Mesendoderm (in vitro differentiated cells): ENCODE data around the gene OAS3.
"Not testable (repeated sequence)": the region's sequence is repeated elsewhere in the genome, so short reads cannot be mapped to it uniquely, and the experiment has no call there.

Source experiments
- DNase-seq: peaks from one replicate; pipeline ENCODE4 v3.0.0; 2013
- H2AK5ac ChIP-seq: 2 replicates; pipeline ENCODE4 v1.6.1; 2013; ENCODE audit warnings: low read length, inconsistent platforms
- H2BK120ac ChIP-seq: 2 replicates; pipeline ENCODE4 v1.6.1; 2013; ENCODE audit warnings: low read depth, mild to moderate bottlenecking, low read length, moderate library complexity, mixed read lengths
- H2BK15ac ChIP-seq: replicated peaks from 2 replicates; pipeline ENCODE4 v1.6.1; 2013; ENCODE audit warnings: low read depth, mild to moderate bottlenecking, moderate library complexity
- H2BK5ac ChIP-seq: 2 replicates; pipeline ENCODE4 v1.6.1; 2013; ENCODE audit warnings: low read length, inconsistent platforms
- H3K18ac ChIP-seq: 2 replicates; pipeline ENCODE4 v1.6.1; 2013; ENCODE audit warnings: mild to moderate bottlenecking, low read length, mixed read lengths
- H3K23ac ChIP-seq: one replicate; pipeline ENCODE4 v1.6.1; 2013; ENCODE audit warnings: low read length
- H3K27ac ChIP-seq: 2 replicates; pipeline ENCODE4 v1.5.1; 2013; ENCODE audit warnings: low read depth, mild to moderate bottlenecking, inconsistent platforms, low read length, moderate library complexity
- H3K27me3 ChIP-seq: 2 replicates; pipeline ENCODE4 v1.6.1; 2013; ENCODE audit warnings: low read length, control low read depth, mild to moderate bottlenecking, inconsistent platforms; ENCODE audit not compliant: insufficient read depth, poor library complexity
- H3K36me3 ChIP-seq: 2 replicates; pipeline ENCODE4 v1.6.1; 2013; ENCODE audit warnings: low read length, inconsistent platforms; ENCODE audit not compliant: control insufficient read depth, insufficient read depth
- H3K4ac ChIP-seq: one replicate; pipeline ENCODE4 v1.6.1; 2013; ENCODE audit warnings: low read depth, mild to moderate bottlenecking, low read length, moderate library complexity
- H3K4me1 ChIP-seq: 2 replicates; pipeline ENCODE4 v1.6.1; 2013; ENCODE audit warnings: low read depth, low read length, inconsistent platforms; ENCODE audit not compliant: control insufficient read depth
- H3K4me2 ChIP-seq: 2 replicates; pipeline ENCODE4 v1.6.1; 2013; ENCODE audit warnings: low read length
- H3K4me3 ChIP-seq: 2 replicates; pipeline ENCODE4 v1.5.1; 2013; ENCODE audit warnings: mild to moderate bottlenecking, low read length
- H3K56ac ChIP-seq: one replicate; pipeline ENCODE4 v1.6.1; 2013; ENCODE audit warnings: low read length
- H3K79me1 ChIP-seq: 2 replicates; pipeline ENCODE4 v1.6.1; 2013; ENCODE audit warnings: low read length, inconsistent platforms
- H3K79me2 ChIP-seq: 2 replicates; pipeline ENCODE4 v1.6.1; 2013; ENCODE audit warnings: mild to moderate bottlenecking, low read length; ENCODE audit not compliant: control insufficient read depth, insufficient read depth
- H3K9ac ChIP-seq: 2 replicates; pipeline ENCODE4 v1.6.1; 2013; ENCODE audit warnings: low read length, inconsistent platforms
- H4K5ac ChIP-seq: one replicate; pipeline ENCODE4 v1.6.1; 2013; ENCODE audit warnings: low read length
- H4K8ac ChIP-seq: one replicate; pipeline ENCODE4 v1.6.1; 2013; ENCODE audit warnings: low read depth, mild to moderate bottlenecking, control low read depth, low read length, moderate library complexity
- WGBS: extraction: QIAGEN DNeasy Blood & Tissue Kit; methylation state at CpG from one replicate; pipeline ENCODE4 v1.1.7; 2013; ENCODE audit warnings: low lambda C conversion rate, missing lambda C conversion rate; ENCODE audit not compliant: insufficient coverage; ENCODE audit errors: extremely low coverage; 5-methylcytosine and 5-hydroxymethylcytosine counted together

Gene OAS3

GRCh38 chr12:112948806-112949205 lies 10.5 kb downstream of the OAS3 start:
- Histone ChIP-seq H3K4me3 (no peak overlapping the region), H3K79me1 (no peaks in the 10 kb centered on the region), H3K27ac (no peak overlapping the region), H3K79me2 (no peaks in the 10 kb centered on the region), H3K23ac (no peak overlapping the region), H3K4me2 (no peak overlapping the region), H3K4ac (no peak overlapping the region), H3K4me1 (no peaks in the 10 kb centered on the region), H3K27me3 (no peaks in the 10 kb centered on the region), H4K5ac (no peak overlapping the region), H2BK120ac (no peak overlapping the region), H3K36me3 (no peaks in the 10 kb centered on the region), H2BK5ac (no peak overlapping the region), H2AK5ac (no peak overlapping the region), H3K9ac (no peak overlapping the region), H3K56ac (no peak overlapping the region), H4K8ac (no peak overlapping the region), H2BK15ac (no peak overlapping the region), H3K18ac (no peak overlapping the region)
- DNase-seq, result no peak
- WGBS, result no CpG with 5 or more reads among the region's 7 CpGs

- Histone ChIP-seq H3K79me1 (no peaks in the 10 kb centered on the region), H3K27ac (no peak overlapping the region), H2AK5ac (no peak overlapping the region), H3K79me2 (no peaks in the 10 kb centered on the region), H3K4me1 (no peaks in the 10 kb centered on the region), H3K9ac (no peak overlapping the region), H3K4me3 (no peak overlapping the region), H4K8ac (no peak overlapping the region), H2BK5ac (no peak overlapping the region), H3K18ac (no peak overlapping the region), H3K27me3 (no peaks in the 10 kb centered on the region), H3K56ac (no peak overlapping the region), H3K23ac (no peak overlapping the region), H2BK15ac (no peak overlapping the region), H4K5ac (no peak overlapping the region), H3K4ac (no peak overlapping the region), H2BK120ac (no peak overlapping the region), H3K4me2 (no peak overlapping the region), H3K36me3 (no peaks in the 10 kb centered on the region)
- no CpG with 5 or more reads among the region's 11 CpGs for WGBS
- DNase-seq, result no peak
Measured at GRCh38 chr12:112950701-112951100, 12.4 kb downstream of the OAS3 start.

GRCh38 chr12:112957125-112957524 lies 18.9 kb downstream of the OAS3 start:
- H3K27ac ChIP-seq, H3K18ac ChIP-seq, H3K4me3 ChIP-seq: not testable (repeated sequence)

GRCh38 chr12:112961074-112961473 lies 22.8 kb downstream of the OAS3 start:
- no peak overlapping the region for H3K56ac ChIP-seq
- H4K5ac ChIP-seq, result no peak overlapping the region
- no peaks in the 10 kb centered on the region for H3K4me1 ChIP-seq
- H3K4me2 ChIP-seq, result no peak overlapping the region
- H3K9ac ChIP-seq, result no peak overlapping the region
- H2BK5ac ChIP-seq, result no peak overlapping the region
- no peak overlapping the region for H3K4me3 ChIP-seq
- no peak overlapping the region for H2BK120ac ChIP-seq
- H3K4ac ChIP-seq, result no peak overlapping the region
- H3K79me1 ChIP-seq, result no peaks in the 10 kb centered on the region
- no peak overlapping the region for H3K18ac ChIP-seq
- H3K36me3 ChIP-seq, result no peaks in the 10 kb centered on the region
- no peak overlapping the region for H2AK5ac ChIP-seq
- no peak overlapping the region for H2BK15ac ChIP-seq
- no peaks in the 10 kb centered on the region for H3K27me3 ChIP-seq
- no peak overlapping the region for H3K23ac ChIP-seq
- H3K79me2 ChIP-seq, result no peaks in the 10 kb centered on the region
- no peak overlapping the region for H3K27ac ChIP-seq
- DNase-seq, result no peak
- no peak overlapping the region for H4K8ac ChIP-seq
- WGBS, result no CpG with 5 or more reads among the region's 7 CpGs

More at GRCh38 chr12:112957125-112957524, 18.9 kb downstream of the OAS3 start:
- not testable (repeated sequence) for H4K8ac ChIP-seq, H3K56ac ChIP-seq, DNase-seq, H3K27me3 ChIP-seq, H2BK120ac ChIP-seq, H3K4ac ChIP-seq, H2AK5ac ChIP-seq, H3K4me2 ChIP-seq, H3K79me2 ChIP-seq, H4K5ac ChIP-seq, H2BK5ac ChIP-seq, H3K4me1 ChIP-seq, H2BK15ac ChIP-seq, H3K9ac ChIP-seq, H3K79me1 ChIP-seq, H3K36me3 ChIP-seq, H3K23ac ChIP-seq
- no CpG with 5 or more reads among the region's 4 CpGs for WGBS

GRCh38 chr12:112961536-112961935 lies 23.3 kb downstream of the OAS3 start:
- no peaks in the 10 kb centered on the region for H3K79me1 ChIP-seq
- H4K8ac ChIP-seq, result no peak overlapping the region
- no peak overlapping the region for H3K23ac ChIP-seq
- no peak overlapping the region for H3K56ac ChIP-seq
- no peak overlapping the region for H2BK5ac ChIP-seq
- H3K27ac ChIP-seq, result no peak overlapping the region
- no peak overlapping the region for H3K4ac ChIP-seq
- DNase-seq, result no peak
- H3K79me2 ChIP-seq, result no peaks in the 10 kb centered on the region
- H4K5ac ChIP-seq, result no peak overlapping the region
- H3K18ac ChIP-seq, result no peak overlapping the region
- no peak overlapping the region for H2BK15ac ChIP-seq
- H2AK5ac ChIP-seq, result no peak overlapping the region
- no peak overlapping the region for H2BK120ac ChIP-seq
- H3K4me3 ChIP-seq, result no peak overlapping the region
- H3K36me3 ChIP-seq, result no peaks in the 10 kb centered on the region
- no peak overlapping the region for H3K9ac ChIP-seq
- H3K4me1 ChIP-seq, result no peaks in the 10 kb centered on the region
- H3K27me3 ChIP-seq, result no peaks in the 10 kb centered on the region
- no peak overlapping the region for H3K4me2 ChIP-seq
- WGBS, result no CpG with 5 or more reads among the region's 4 CpGs

GRCh38 chr12:112962561-112962960 lies 24.3 kb downstream of the OAS3 start:
- H3K18ac ChIP-seq, result no peak overlapping the region
- H3K4me3 ChIP-seq, result no peak overlapping the region
- H4K8ac ChIP-seq, result no peak overlapping the region
- no peak overlapping the region for H4K5ac ChIP-seq
- WGBS, result no CpG with 5 or more reads among the region's 7 CpGs
- H3K4me1 ChIP-seq, result no peaks in the 10 kb centered on the region
- H2AK5ac ChIP-seq, result no peak overlapping the region
- no peaks in the 10 kb centered on the region for H3K79me2 ChIP-seq
- H3K4me2 ChIP-seq, result no peak overlapping the region
- no peak overlapping the region for H3K4ac ChIP-seq
- H2BK15ac ChIP-seq, result no peak overlapping the region
- DNase-seq, result no peak
- no peak overlapping the region for H3K23ac ChIP-seq
- H3K36me3 ChIP-seq, result no peaks in the 10 kb centered on the region
- no peak overlapping the region for H3K9ac ChIP-seq
- no peak overlapping the region for H2BK120ac ChIP-seq
- H3K27me3 ChIP-seq, result no peaks in the 10 kb centered on the region
- no peak overlapping the region for H3K56ac ChIP-seq
- H3K27ac ChIP-seq, result no peak overlapping the region
- no peak overlapping the region for H2BK5ac ChIP-seq
- H3K79me1 ChIP-seq, result no peaks in the 10 kb centered on the region
